Mesenteric fat pad (tissue), 1 donor: ENCODE data around the gene APCDD1L. TPM values are rescaled to one million over a fixed set of nuclear protein-coding genes. Genes with fewer than 3 reads are reported as not detected.
"Not testable (repeated sequence)": the region's sequence is repeated elsewhere in the genome, so short reads cannot be mapped to it uniquely, and the experiment has no call there.

Experiments used
- DNase-seq: peaks from one replicate; pipeline ENCODE4 v3.0.0-alpha.2; 2020; ENCODE audit warnings: low spot score
- total RNA-seq: library from RNA; stranded (reverse); fragmentation: NEBNext Ultra II Directional; extraction: Animal tissue kit (Norgen Biotek cat#: 25700); gene quantifications from one replicate; pipeline ENCODE4 v1.2.1, GENCODE V29; 2021
- donor health status: DM: yes; HTN: yes; CAD: no.

The APCDD1L gene
- total RNA-seq, 1 donor from 2014 or later = not detected

- DNase-seq = peak; percentile 72
These were observed 622 bp downstream of the APCDD1L start for GRCh38 chr20:58514321-58515232.

- no peak for DNase-seq
These were observed 1.5 kb downstream of the APCDD1L start for GRCh38 chr20:58513580-58514285.

- DNase-seq = peak; percentile 83
These were observed 2.2 kb downstream of the APCDD1L start for GRCh38 chr20:58512808-58513552.

GRCh38 chr20:58511861-58512260 lies 3.3 kb downstream of the APCDD1L start:
- no peak for DNase-seq

- DNase-seq = no peak
These were observed 3.8 kb downstream of the APCDD1L start for GRCh38 chr20:58511364-58511763.

- DNase-seq = no peak
These were observed 4.3 kb downstream of the APCDD1L start for GRCh38 chr20:58510921-58511320.

- no peak for DNase-seq
These were observed 6.3 kb downstream of the APCDD1L start for GRCh38 chr20:58508762-58509395.

GRCh38 chr20:58506999-58507398 lies 8.2 kb downstream of the APCDD1L start:
- not testable (repeated sequence) for DNase-seq

GRCh38 chr20:58504566-58504965 lies 10.6 kb downstream of the APCDD1L start:
- no peak for DNase-seq

- no peak for DNase-seq
These were observed 11.5 kb downstream of the APCDD1L start for GRCh38 chr20:58503668-58504067.

GRCh38 chr20:58500256-58500655 lies 14.9 kb downstream of the APCDD1L start:
- DNase-seq = no peak

GRCh38 chr20:58498470-58499068 lies 16.6 kb downstream of the APCDD1L start:
- DNase-seq = peak; percentile 79

GRCh38 chr20:58497724-58498469 lies 17.3 kb downstream of the APCDD1L start:
- no peak for DNase-seq

- no peak for DNase-seq
These were observed 18.0 kb downstream of the APCDD1L start for GRCh38 chr20:58497076-58497641.

GRCh38 chr20:58496429-58496769 lies 18.8 kb downstream of the APCDD1L start:
- no peak for DNase-seq

GRCh38 chr20:58495623-58496428 lies 19.4 kb downstream of the APCDD1L start:
- no peak for DNase-seq

- DNase-seq = peak; percentile 74
These were observed 20.1 kb downstream of the APCDD1L start for GRCh38 chr20:58494923-58495622.

- no peak for DNase-seq
These were observed 22.2 kb downstream of the APCDD1L start for GRCh38 chr20:58492795-58493524.
